Measurements from ENCODE around the gene ZFP2.

The ZFP2 gene

GRCh38 chr5:178940569-178941360, 45.1 kb downstream of the ZFP2 start, which contains the start of gene ZNF454:
Gene ZNF454, plus strand, starts transcription at chr5:178941198. Its CDS starts 1,594 bp downstream, at chr5:178942792.
- no peaks in the 10 kb centered on the region for H3F3A ChIP-seq (ENCODE audit: insufficient read depth, low read length)
- no peaks in the 10 kb centered on the region for H3K36me3 ChIP-seq (ENCODE audit: insufficient read depth, low read length)
- H3K9me2 ChIP-seq (ENCODE audit: low read depth, low read length): no peaks in the 10 kb centered on the region
- H3K27ac ChIP-seq (ENCODE audit: low read depth, low read length, poor library complexity, severe bottlenecking): no peak within 1 kb of the TSS
- no peak within 1 kb of the TSS for H3K4me2 ChIP-seq (ENCODE audit: low read length)
- no peak within 1 kb of the TSS for H3K9ac ChIP-seq (ENCODE audit: low read length)
- H2AFZ ChIP-seq (ENCODE audit: low read length): no peak within 1 kb of the TSS
- no peaks in the 10 kb centered on the region for H3K79me2 ChIP-seq (ENCODE audit: insufficient read depth, low read length)
- no peaks in the 10 kb centered on the region for H3K27me3 ChIP-seq (ENCODE audit: insufficient read depth, low read length)
- no peak for TF ChIP-seq CTCF (IDR thresholded peaks at IDR 0.05; ENCODE audit: low read length)
- TF ChIP-seq EZH2 (IDR thresholded peaks at IDR 0.05; ENCODE audit: borderline replicate concordance, low read length): no peak
- H4K20me1 ChIP-seq (ENCODE audit: insufficient read depth, low read length): no peaks in the 10 kb centered on the region
- no peak within 1 kb of the TSS for H3K4me3 ChIP-seq (ENCODE audit: low read depth, low read length, poor library complexity, severe bottlenecking)
- 0 out of 2 replicates have a peak, but pooled peaks cover 11% of the 10 kb centered on the region for H3K9me3 ChIP-seq (ENCODE audit: low read length)
- H3K4me1 ChIP-seq (ENCODE audit: insufficient read depth, low read length, severe bottlenecking): no peaks in the 10 kb centered on the region

- Histone ChIP-seq H3K9me3 (ENCODE audit: low read length) (0 out of 2 replicates have a peak, but pooled peaks cover 11% of the 10 kb centered on the region), H3K4me1 (ENCODE audit: insufficient read depth, low read length, severe bottlenecking) (no peaks in the 10 kb centered on the region), H3K9me2 (ENCODE audit: low read depth, low read length) (no peaks in the 10 kb centered on the region), H4K20me1 (ENCODE audit: insufficient read depth, low read length) (no peaks in the 10 kb centered on the region), H3K36me3 (ENCODE audit: insufficient read depth, low read length) (no peaks in the 10 kb centered on the region), H3K4me3 (ENCODE audit: low read depth, low read length, poor library complexity, severe bottlenecking) (no peak overlapping the region), H3K27ac (ENCODE audit: low read depth, low read length, poor library complexity, severe bottlenecking) (no peak overlapping the region), H3F3A (ENCODE audit: insufficient read depth, low read length) (no peaks in the 10 kb centered on the region), H3K9ac (ENCODE audit: low read length) (no peak overlapping the region), H3K79me2 (ENCODE audit: insufficient read depth, low read length) (no peaks in the 10 kb centered on the region), H3K27me3 (ENCODE audit: insufficient read depth, low read length) (no peaks in the 10 kb centered on the region), H2AFZ (ENCODE audit: low read length) (no peak overlapping the region), H3K4me2 (ENCODE audit: low read length) (no peak overlapping the region)
- TF ChIP-seq CTCF (IDR thresholded peaks at IDR 0.05; ENCODE audit: low read length): no peak
- TF ChIP-seq EZH2 (IDR thresholded peaks at IDR 0.05; ENCODE audit: borderline replicate concordance, low read length): no peak
These were observed 45.6 kb downstream of the ZFP2 start for GRCh38 chr5:178941361-178941760.

- H3K9ac ChIP-seq (ENCODE audit: low read length): no peak overlapping the region
- no peaks in the 10 kb centered on the region for H3K4me1 ChIP-seq (ENCODE audit: insufficient read depth, low read length, severe bottlenecking)
- no peak for TF ChIP-seq EZH2 (IDR thresholded peaks at IDR 0.05; ENCODE audit: borderline replicate concordance, low read length)
- no peak for TF ChIP-seq CTCF (IDR thresholded peaks at IDR 0.05; ENCODE audit: low read length)
- no peak overlapping the region for H2AFZ ChIP-seq (ENCODE audit: low read length)
- no peak overlapping the region for H3K27ac ChIP-seq (ENCODE audit: low read depth, low read length, poor library complexity, severe bottlenecking)
- no peaks in the 10 kb centered on the region for H3K79me2 ChIP-seq (ENCODE audit: insufficient read depth, low read length)
- H4K20me1 ChIP-seq (ENCODE audit: insufficient read depth, low read length): no peaks in the 10 kb centered on the region
- no peaks in the 10 kb centered on the region for H3K9me2 ChIP-seq (ENCODE audit: low read depth, low read length)
- no peaks in the 10 kb centered on the region for H3F3A ChIP-seq (ENCODE audit: insufficient read depth, low read length)
- H3K4me2 ChIP-seq (ENCODE audit: low read length): no peak overlapping the region
- H3K27me3 ChIP-seq (ENCODE audit: insufficient read depth, low read length): no peaks in the 10 kb centered on the region
- H3K9me3 ChIP-seq (ENCODE audit: low read length): peaks cover 34% of the 10 kb centered on the region
- H3K4me3 ChIP-seq (ENCODE audit: low read depth, low read length, poor library complexity, severe bottlenecking): no peak overlapping the region
- H3K36me3 ChIP-seq (ENCODE audit: insufficient read depth, low read length): no peaks in the 10 kb centered on the region; the same call in 1 of the 2 replicates
These were observed 69.8 kb downstream of the ZFP2 start for GRCh38 chr5:178965465-178966055.
